Neural crest cell (in vitro differentiated cells): Measurements from ENCODE around the gene DAG1. TPM values are rescaled to one million over a fixed set of nuclear protein-coding genes. Genes with fewer than 3 reads are reported as not detected.

Experiments
- DNase-seq: peaks from one replicate; pipeline ENCODE4 v3.0.0; 2021; ENCODE audit warnings: low read depth, mixed read lengths, low spot score
- H3K27ac Mint-ChIP-seq: one replicate; pipeline ENCODE4 v1.8.0; 2021; ENCODE audit warnings: mild to moderate bottlenecking, mixed read lengths; ENCODE audit not compliant: unreplicated experiment
- H3K27me3 Mint-ChIP-seq: 2 replicates; pipeline ENCODE4 v1.8.0; 2021; ENCODE audit warnings: low read depth, mild to moderate bottlenecking, mixed read lengths
- H3K36me3 Mint-ChIP-seq: 2 replicates; pipeline ENCODE4 v1.8.0; 2021; ENCODE audit warnings: low read depth, mild to moderate bottlenecking, mixed read lengths
- H3K4me1 Mint-ChIP-seq: 2 replicates; pipeline ENCODE4 v1.8.0; 2021; ENCODE audit warnings: mixed read lengths
- H3K4me3 Mint-ChIP-seq: one replicate; pipeline ENCODE4 v1.8.0; 2021; ENCODE audit warnings: mild to moderate bottlenecking, mixed read lengths
- H3K9me3 Mint-ChIP-seq: 2 replicates; pipeline ENCODE4 v1.8.0; 2021; ENCODE audit warnings: mixed read lengths
- CTCF ChIP-seq: fragments of 200-600 bp; sonication (generic); conservative IDR thresholded peaks from 2 replicates; pipeline ENCODE4 v1.5.0; 2021; ENCODE audit warnings: antibody characterized with exemption, mild to moderate bottlenecking
- total RNA-seq: library from RNA; stranded (reverse); gene quantifications from 2 replicates; pipeline ENCODE4 v1.2.1, GENCODE V29; 2021

The DAG1 gene
- total RNA-seq, 1 donor from 2014 or later = 98.6 TPM

- Mint-ChIP-seq H3K27me3 (no peaks in the 10 kb centered on the region), H3K4me1 (no peaks in the 10 kb centered on the region), H3K27ac (no peak overlapping the region), H3K4me3 (no peak overlapping the region), H3K9me3 (no peaks in the 10 kb centered on the region), H3K36me3 (peaks cover 15% of the 10 kb centered on the region)
- no peak for DNase-seq
- TF ChIP-seq CTCF = no peak
These were observed 39.0 kb downstream of the DAG1 start for GRCh38 chr3:49509028-49509561.

GRCh38 chr3:49511639-49512038 is 41.6 kb downstream of the DAG1 start:
- peaks cover 24% of the 10 kb centered on the region for H3K36me3 Mint-ChIP-seq
- TF ChIP-seq CTCF = no peak
- no peaks in the 10 kb centered on the region for H3K4me1 Mint-ChIP-seq
- DNase-seq = no peak
- no peak overlapping the region for H3K27ac Mint-ChIP-seq
- no peaks in the 10 kb centered on the region for H3K27me3 Mint-ChIP-seq
- no peak overlapping the region for H3K4me3 Mint-ChIP-seq
- H3K9me3 Mint-ChIP-seq = no peaks in the 10 kb centered on the region

- TF ChIP-seq CTCF = no peak
- Mint-ChIP-seq H3K27ac (no peak overlapping the region), H3K4me1 (peaks cover 6% of the 10 kb centered on the region), H3K4me3 (no peak overlapping the region), H3K9me3 (no peaks in the 10 kb centered on the region), H3K36me3 (peaks cover 31% of the 10 kb centered on the region), H3K27me3 (no peaks in the 10 kb centered on the region)
- DNase-seq = no peak
These were observed 42.8 kb downstream of the DAG1 start for GRCh38 chr3:49512781-49513355.

- no peak for TF ChIP-seq CTCF
- no peaks in the 10 kb centered on the region for H3K9me3 Mint-ChIP-seq
- no peak for DNase-seq
- H3K4me1 Mint-ChIP-seq = peaks cover 12% of the 10 kb centered on the region
- H3K27ac Mint-ChIP-seq = no peak overlapping the region
- no peak overlapping the region for H3K4me3 Mint-ChIP-seq
- no peaks in the 10 kb centered on the region for H3K27me3 Mint-ChIP-seq
- peaks cover 34% of the 10 kb centered on the region for H3K36me3 Mint-ChIP-seq
These were observed 43.5 kb downstream of the DAG1 start for GRCh38 chr3:49513494-49514124.

- Mint-ChIP-seq H3K27ac (peak overlapping the region; percentile 81), H3K36me3 (peaks cover 32% of the 10 kb centered on the region), H3K4me3 (no peak overlapping the region), H3K9me3 (no peaks in the 10 kb centered on the region), H3K4me1 (peaks cover 40% of the 10 kb centered on the region), H3K27me3 (no peaks in the 10 kb centered on the region)
- no peak for TF ChIP-seq CTCF
- no peak for DNase-seq
These were observed 47.9 kb downstream of the DAG1 start for GRCh38 chr3:49518016-49518415.
